H9 (cell line): Measurements from ENCODE around the gene RBM14. TPM values are rescaled to one million over a fixed set of nuclear protein-coding genes. Genes with fewer than 3 reads are reported as not detected.

Experiments used
- DNase-seq: peaks from one replicate; pipeline ENCODE4 v3.0.0-alpha.2; 2017
- H2AFZ ChIP-seq: one replicate; pipeline ENCODE4 v1.6.1; 2013; ENCODE audit warnings: mild to moderate bottlenecking, low read length, control low read depth, moderate library complexity
- H2AK5ac ChIP-seq: 2 replicates; pipeline ENCODE4 v1.6.1; 2013; ENCODE audit warnings: low read length, control low read depth, mixed read lengths; ENCODE audit not compliant: insufficient read length
- H2BK120ac ChIP-seq: one replicate; pipeline ENCODE4 v1.6.1; 2013; ENCODE audit warnings: low read depth, mild to moderate bottlenecking, low read length, control low read depth, inconsistent platforms; ENCODE audit not compliant: poor library complexity, severe bottlenecking
- H2BK12ac ChIP-seq: 2 replicates; pipeline ENCODE4 v1.6.1; 2013; ENCODE audit warnings: low read length, control low read depth, mixed read lengths, low read depth; ENCODE audit not compliant: insufficient read length
- H2BK15ac ChIP-seq: 2 replicates; pipeline ENCODE4 v1.6.1; 2013; ENCODE audit warnings: low read depth, low read length, control low read depth
- H2BK20ac ChIP-seq: one replicate; pipeline ENCODE4 v1.6.1; 2013; ENCODE audit warnings: low read depth, mild to moderate bottlenecking, low read length, control low read depth, inconsistent platforms; ENCODE audit not compliant: poor library complexity, severe bottlenecking
- H2BK5ac ChIP-seq: 2 replicates; pipeline ENCODE4 v1.6.1; 2013; ENCODE audit warnings: low read length, control low read depth, mixed read lengths; ENCODE audit not compliant: insufficient read length
- H3K14ac ChIP-seq: 2 replicates; pipeline ENCODE4 v1.6.1; 2013; ENCODE audit warnings: low read length, control low read depth; ENCODE audit not compliant: insufficient read depth
- H3K18ac ChIP-seq: 2 replicates; pipeline ENCODE4 v1.6.1; 2013; ENCODE audit warnings: low read depth, mild to moderate bottlenecking, mixed read lengths, low read length, control low read depth; ENCODE audit not compliant: insufficient read length
- H3K23ac ChIP-seq: 2 replicates; pipeline ENCODE4 v1.6.1; 2013; ENCODE audit warnings: low read length, control low read depth, mixed read lengths, low read depth; ENCODE audit not compliant: insufficient read length
- H3K23me2 ChIP-seq: 2 replicates; pipeline ENCODE4 v1.6.1; 2013; ENCODE audit warnings: low read depth, mild to moderate bottlenecking, mixed read lengths, low read length, control low read depth; ENCODE audit not compliant: insufficient read length, poor library complexity, severe bottlenecking
- H3K27ac ChIP-seq: 2 replicates; pipeline ENCODE4 v1.5.1; 2013; ENCODE audit warnings: low read length, control low read depth, mixed read lengths, low read depth; ENCODE audit not compliant: insufficient read length
- H3K27me3 ChIP-seq: 2 replicates; pipeline ENCODE4 v1.6.1; 2013; ENCODE audit warnings: low read length, control low read depth, inconsistent platforms; ENCODE audit not compliant: insufficient read depth
- H3K4ac ChIP-seq: 2 replicates; pipeline ENCODE4 v1.6.1; 2013; ENCODE audit warnings: low read depth, mild to moderate bottlenecking, control low read depth, inconsistent platforms, low read length, moderate library complexity
- H3K4me1 ChIP-seq: 2 replicates; pipeline ENCODE4 v1.6.1; 2013; ENCODE audit warnings: low read length, control low read depth, inconsistent platforms; ENCODE audit not compliant: insufficient read depth
- H3K4me2 ChIP-seq: 2 replicates; pipeline ENCODE4 v1.6.1; 2013; ENCODE audit warnings: low read length, control low read depth, mixed read lengths; ENCODE audit not compliant: insufficient read length, insufficient read depth
- H3K56ac ChIP-seq: 2 replicates; pipeline ENCODE4 v1.6.1; 2013; ENCODE audit warnings: low read depth, mild to moderate bottlenecking, mixed read lengths, low read length, control low read depth; ENCODE audit not compliant: insufficient read length
- H3K79me1 ChIP-seq: 2 replicates; pipeline ENCODE4 v1.6.1; 2013; ENCODE audit warnings: low read depth, mild to moderate bottlenecking, moderate library complexity, low read length, control low read depth, inconsistent platforms; ENCODE audit not compliant: insufficient read depth, poor library complexity, severe bottlenecking
- H3K79me2 ChIP-seq: 2 replicates; pipeline ENCODE4 v1.6.1; 2013; ENCODE audit warnings: low read length, control low read depth, inconsistent platforms; ENCODE audit not compliant: insufficient read depth
- H3K9ac ChIP-seq: 2 replicates; pipeline ENCODE4 v1.6.1; 2013; ENCODE audit warnings: low read length, control low read depth, mixed read lengths; ENCODE audit not compliant: insufficient read length; ENCODE audit errors: extremely low read depth
- H3K9me3 ChIP-seq: one replicate; pipeline ENCODE4 v1.6.1; 2013; ENCODE audit warnings: low read depth, low read length, inconsistent platforms; ENCODE audit not compliant: control insufficient read depth
- H3T11ph ChIP-seq: one replicate; pipeline ENCODE4 v1.6.1; 2013; ENCODE audit warnings: mild to moderate bottlenecking, low read length, control low read depth, inconsistent platforms
- H4K20me1 ChIP-seq: one replicate; pipeline ENCODE4 v1.6.1; 2013; ENCODE audit not compliant: control insufficient read depth, insufficient read length, insufficient read depth
- H4K5ac ChIP-seq: 2 replicates; pipeline ENCODE4 v1.6.1; 2013; ENCODE audit warnings: low read depth, mild to moderate bottlenecking, mixed read lengths, low read length, control low read depth; ENCODE audit not compliant: insufficient read length
- H4K8ac ChIP-seq: replicated peaks from 2 replicates; pipeline ENCODE4 v1.6.1; 2013; ENCODE audit warnings: low read length, control low read depth, mixed read lengths, low read depth; ENCODE audit not compliant: insufficient read length
- H4K91ac ChIP-seq: 2 replicates; pipeline ENCODE4 v1.6.1; 2013; ENCODE audit warnings: low read depth, mild to moderate bottlenecking, moderate library complexity, mixed read lengths, low read length, control low read depth; ENCODE audit not compliant: insufficient read length
- H3K27ac Mint-ChIP-seq, 3 experiments: 2 replicates in 2 of 3; 3 replicates in 1 of 3; pipeline ENCODE4 v1.8.0; 2020 to 2021; ENCODE audit warnings: mixed read lengths in 3 of 3, mild to moderate bottlenecking in 1 of 3, moderate library complexity in 1 of 3
- H3K27me3 Mint-ChIP-seq: 2 replicates; pipeline ENCODE4 v1.8.0; 2021; ENCODE audit warnings: low read depth, mild to moderate bottlenecking, moderate library complexity, mixed read lengths
- H3K36me3 Mint-ChIP-seq, 3 experiments: 2 replicates in 2 of 3; 3 replicates in 1 of 3; pipeline ENCODE4 v1.8.0; 2020 to 2021; ENCODE audit warnings: low read depth in 3 of 3, mixed read lengths in 3 of 3; ENCODE audit not compliant: insufficient read depth in 1 of 3
- H3K4me1 Mint-ChIP-seq, 2 experiments: 2 replicates each; pipeline ENCODE4 v1.8.0; 2020; ENCODE audit warnings: mixed read lengths in 2 of 2
- H3K4me3 Mint-ChIP-seq, 2 experiments: 2 replicates in 1 of 2; 3 replicates in 1 of 2; pipeline ENCODE4 v1.8.0; 2020 to 2021; ENCODE audit warnings: mild to moderate bottlenecking in 2 of 2, mixed read lengths in 2 of 2, moderate library complexity in 1 of 2
- H3K9me3 Mint-ChIP-seq, 2 experiments: 2 replicates in 1 of 2; 3 replicates in 1 of 2; pipeline ENCODE4 v1.8.0; 2020; ENCODE audit warnings: mild to moderate bottlenecking in 2 of 2, mixed read lengths in 2 of 2, moderate library complexity in 1 of 2
- CTCF ChIP-seq: fragments of 200-600 bp; sonication (generic); conservative IDR thresholded peaks from 3 replicates; pipeline ENCODE4 v1.8.0; 2021; ENCODE audit warnings: antibody characterized with exemption, mild to moderate bottlenecking
- whole genome bisulfite sequencing: extraction: QIAGEN DNeasy Blood & Tissue Kit; methylation state at CpG from one replicate; pipeline ENCODE4 v1.1.7; 2013; ENCODE audit warnings: missing lambda C conversion rate, low lambda C conversion rate, mixed read lengths; ENCODE audit not compliant: insufficient read length; ENCODE audit errors: extremely low coverage; 5-methylcytosine and 5-hydroxymethylcytosine counted together
- total RNA-seq: library from RNA; stranded (reverse); gene quantifications from 2 replicates; pipeline ENCODE4 v1.2.1, GENCODE V29; 2021

Gene RBM14
- total RNA-seq, 1 experiment from 2014 or later: 171 TPM

DNA sequence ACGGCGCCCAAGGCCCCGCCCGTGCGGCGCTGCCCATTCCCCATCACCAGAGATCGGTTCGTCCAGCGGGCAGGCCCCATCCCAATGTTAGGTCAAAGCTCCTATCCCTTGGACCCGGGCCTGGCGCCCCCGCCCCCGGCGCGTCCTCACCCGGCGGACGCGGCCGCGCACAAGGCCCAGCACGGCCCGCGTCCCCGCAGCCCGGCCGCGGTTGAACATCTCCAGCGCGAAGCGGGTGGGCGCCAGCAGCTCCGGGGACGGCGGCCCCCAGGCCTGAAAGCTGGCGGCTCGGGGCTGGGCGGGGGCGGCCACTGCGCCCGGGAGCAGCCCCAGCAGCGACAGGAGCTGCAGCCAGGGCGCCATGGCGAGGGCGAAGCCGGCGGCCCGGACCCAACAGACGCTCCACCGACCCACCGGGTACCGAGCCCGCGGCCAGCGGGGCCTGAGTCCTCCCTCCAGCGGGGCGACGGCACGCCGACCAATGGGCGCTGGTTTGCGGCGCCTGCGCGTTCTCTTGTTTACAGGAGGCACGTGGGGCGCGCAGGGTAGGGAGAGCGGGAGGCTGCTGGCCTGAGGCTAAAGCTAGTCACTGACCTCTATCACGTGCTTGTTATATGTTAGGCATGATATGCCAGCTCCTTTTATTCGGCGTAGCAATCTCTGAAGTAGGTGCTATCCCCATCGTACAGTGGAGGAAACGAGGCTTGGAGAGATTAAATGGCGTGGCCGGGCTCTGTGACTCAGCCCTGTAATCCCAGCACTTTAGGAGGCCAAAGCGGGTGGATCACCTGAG lies 48.1 kb upstream of the RBM14 start, which contains the start of gene CTSF:
CTSF (minus strand) TSS at position 483 of the 793 bp plus-strand sequence; CDS start at position 363, 120 bp downstream.
- no peak for TF ChIP-seq CTCF
- Histone ChIP-seq H2AFZ (no peak within 1 kb of the TSS), H2BK120ac (no peak within 1 kb of the TSS), H3T11ph (no peak within 1 kb of the TSS), H3K4me2 (no peak within 1 kb of the TSS), H3K27me3 (no peaks in the 10 kb centered on the region), H3K23ac (no peak within 1 kb of the TSS), H3K4ac (no peak within 1 kb of the TSS), H4K91ac (no peak within 1 kb of the TSS), H3K56ac (no peak within 1 kb of the TSS), H3K14ac (peak within 1 kb of the TSS; percentile 58; the same call in 1 of the 2 replicates), H4K20me1 (no peaks in the 10 kb centered on the region), H3K4me1 (peaks cover 11% of the 10 kb centered on the region), H3K79me2 (no peaks in the 10 kb centered on the region), H2AK5ac (no peak within 1 kb of the TSS), H3K9me3 (no peaks in the 10 kb centered on the region), H2BK5ac (no peak within 1 kb of the TSS), H2BK20ac (no peak within 1 kb of the TSS), H4K5ac (no peak within 1 kb of the TSS), H3K23me2 (no peaks in the 10 kb centered on the region), H3K18ac (peak within 1 kb of the TSS; percentile 34), H2BK15ac (no peak within 1 kb of the TSS), H3K27ac (no peak within 1 kb of the TSS), H2BK12ac (no peak within 1 kb of the TSS), H3K79me1 (no peaks in the 10 kb centered on the region), H3K9ac (no peak within 1 kb of the TSS), H4K8ac (no peak within 1 kb of the TSS)
- WGBS: no CpG with 5 or more reads among the region's 77 CpGs
- peak; percentile 67 for DNase-seq
- H3K27me3 Mint-ChIP-seq: peaks cover 2% of the 10 kb centered on the region
- peaks cover 2 to 18% (median 6%) of the 10 kb centered on the region in 3 experiments; a peak in 6 of 7 replicates for H3K36me3 Mint-ChIP-seq
- H3K4me3 Mint-ChIP-seq: no peak within 1 kb of the TSS
- H3K27ac Mint-ChIP-seq: peak within 1 kb of the TSS; percentile 96 to 100 (median 98); a peak in 6 of 7 replicates
- H3K9me3 Mint-ChIP-seq: peaks cover 8 to 13% of the 10 kb centered on the region in 2 experiments
- H3K4me1 Mint-ChIP-seq: peaks cover 25 to 33% of the 10 kb centered on the region in 2 experiments
